Neural cell (in vitro differentiated cells): ENCODE results near the gene AFF3. TPM values are rescaled to one million over a fixed set of nuclear protein-coding genes. Genes with fewer than 3 reads are reported as not detected.

Experiments
- H2AFZ ChIP-seq: fragments of 200-600, 300-800 bp; sonication (generic), shearing (Covaris generic); 2 replicates; pipeline ENCODE4 v1.6.0; 2014; ENCODE audit warnings: low read depth, mild to moderate bottlenecking, antibody characterized with exemption, low read length, moderate library complexity
- H3F3A ChIP-seq: fragments of 200-600 bp; shearing (Covaris generic); 2 replicates; pipeline ENCODE4 v1.6.1; 2016; ENCODE audit warnings: mild to moderate bottlenecking, moderate library complexity, mixed read lengths, antibody characterized with exemption, low read length; ENCODE audit not compliant: insufficient read depth, poor library complexity, severe bottlenecking
- H3K27ac ChIP-seq: fragments of 200-600, 300-800 bp; sonication (generic), shearing (Covaris generic); 2 replicates; pipeline ENCODE4 v1.5.1; 2014; ENCODE audit warnings: mild to moderate bottlenecking, low read length, moderate library complexity
- H3K27me3 ChIP-seq: fragments of 300-800, 200-600 bp; sonication (generic), shearing (Covaris generic); 2 replicates; pipeline ENCODE4 v1.6.0; 2014; ENCODE audit warnings: mild to moderate bottlenecking, low read depth, low read length, moderate library complexity; ENCODE audit not compliant: insufficient read depth
- H3K36me3 ChIP-seq: fragments of 300-800, 200-600 bp; sonication (generic), shearing (Covaris generic); 2 replicates; pipeline ENCODE4 v1.5.1; 2014; ENCODE audit warnings: mild to moderate bottlenecking, antibody characterized with exemption, low read length, moderate library complexity; ENCODE audit not compliant: insufficient read depth
- H3K4me2 ChIP-seq: fragments of 300-800, 200-600 bp; sonication (generic), shearing (Covaris generic); 2 replicates; pipeline ENCODE4 v1.6.0; 2014; ENCODE audit warnings: mild to moderate bottlenecking, low read length
- H3K4me3 ChIP-seq: fragments of 300-800, 200-600 bp; sonication (generic), shearing (Covaris generic); 2 replicates; pipeline ENCODE4 v1.5.1; 2014; ENCODE audit warnings: mild to moderate bottlenecking, low read length, moderate library complexity
- H3K79me2 ChIP-seq: fragments of 200-600 bp; shearing (Covaris generic); replicated peaks from 2 replicates; pipeline ENCODE4 v1.6.0; 2014; ENCODE audit warnings: mild to moderate bottlenecking, low read length, moderate library complexity; ENCODE audit not compliant: insufficient read depth
- H3K9ac ChIP-seq: fragments of 300-800, 200-600 bp; sonication (generic), shearing (Covaris generic); 2 replicates; pipeline ENCODE4 v1.6.1; 2016; ENCODE audit warnings: mild to moderate bottlenecking, low read length, mixed read lengths
- H3K9me2 ChIP-seq: fragments of 200-600 bp; shearing (Covaris generic); 2 replicates; pipeline ENCODE4 v1.6.1; 2016; ENCODE audit warnings: mild to moderate bottlenecking, low read length, mixed read lengths; ENCODE audit not compliant: insufficient read depth
- H3K9me3 ChIP-seq: fragments of 200-600, 300-800 bp; sonication (generic), shearing (Covaris generic); 2 replicates; pipeline ENCODE4 v1.6.1; 2016; ENCODE audit warnings: mild to moderate bottlenecking, mixed run types, low read length, moderate library complexity, mixed read lengths
- H4K20me1 ChIP-seq: fragments of 200-600 bp; shearing (Covaris generic); 2 replicates; pipeline ENCODE4 v1.6.1; 2016; ENCODE audit warnings: mild to moderate bottlenecking, mixed run types; ENCODE audit not compliant: insufficient read depth
- CTCF ChIP-seq: fragments of 450-650 bp; IDR thresholded peaks from 2 replicates; pipeline ENCODE4 v1.5.1; 2014; ENCODE audit warnings: antibody characterized with exemption, mild to moderate bottlenecking, moderate library complexity; ENCODE audit not compliant: poor library complexity, severe bottlenecking
- EP300 ChIP-seq: fragments of 450-650 bp; conservative IDR thresholded peaks from 2 replicates; pipeline ENCODE4 v1.6.1; 2014; ENCODE audit warnings: antibody characterized with exemption, mild to moderate bottlenecking, moderate library complexity; ENCODE audit not compliant: poor library complexity, severe bottlenecking
- EZH2 ChIP-seq: fragments of 200-600, 300-800 bp; shearing (Covaris generic), sonication (generic); IDR thresholded peaks from 2 replicates; pipeline ENCODE4 v1.6.1; 2014; ENCODE audit warnings: antibody characterized with exemption, low read length, borderline replicate concordance, mild to moderate bottlenecking; ENCODE audit not compliant: insufficient read depth, poor library complexity, severe bottlenecking
- MXI1 ChIP-seq: fragments of 450-650 bp; conservative IDR thresholded peaks from 2 replicates; pipeline ENCODE4 v1.6.1; 2014; ENCODE audit warnings: antibody characterized with exemption, mild to moderate bottlenecking; ENCODE audit not compliant: poor library complexity, severe bottlenecking
- POLR2AphosphoS5 ChIP-seq: IDR thresholded peaks from 2 replicates; pipeline ENCODE4 v1.6.1; 2012
- RAD21 ChIP-seq: fragments of 450-650 bp; conservative IDR thresholded peaks from 2 replicates; pipeline ENCODE4 v1.6.1; 2014; ENCODE audit warnings: antibody characterized with exemption, mild to moderate bottlenecking, moderate library complexity
- REST ChIP-seq: IDR thresholded peaks from 2 replicates; pipeline ENCODE4 v1.6.1; 2012; ENCODE audit warnings: borderline replicate concordance
- SMC3 ChIP-seq: fragments of 450-650 bp; conservative IDR thresholded peaks from 2 replicates; pipeline ENCODE4 v1.6.1; 2014; ENCODE audit warnings: antibody characterized with exemption, mild to moderate bottlenecking, moderate library complexity; ENCODE audit not compliant: poor library complexity
- TAF1 ChIP-seq: IDR thresholded peaks from 2 replicates; pipeline ENCODE4 v1.6.1; 2012; ENCODE audit warnings: low read depth
- polyA plus RNA-seq: library from polyadenylated mRNA; depleted of rRNA; stranded (reverse); fragments of >200 nt; gene quantifications from 2 replicates; pipeline ENCODE4 v1.2.3, GENCODE V29; 2014

The AFF3 gene
- polyA plus RNA-seq, 1 donor from 2014 or later, result 5.1 TPM

GRCh38 chr2:99545066-99545465, 597.3 kb downstream of the AFF3 start:
- Histone ChIP-seq H3F3A (no peaks in the 10 kb centered on the region), H3K4me2 (no peak overlapping the region), H3K9ac (no peak overlapping the region), H3K27me3 (peaks cover 47% of the 10 kb centered on the region), H3K9me2 (no peaks in the 10 kb centered on the region), H3K9me3 (no peaks in the 10 kb centered on the region), H3K79me2 (no peaks in the 10 kb centered on the region), H2AFZ (no peak overlapping the region), H3K27ac (no peak overlapping the region), H3K4me3 (no peak overlapping the region), H3K36me3 (no peaks in the 10 kb centered on the region), H4K20me1 (no peaks in the 10 kb centered on the region)
- TF ChIP-seq POLR2AphosphoS5, result no peak
- no peak for TF ChIP-seq REST
- no peak for TF ChIP-seq SMC3
- no peak for TF ChIP-seq CTCF
- TF ChIP-seq EP300, result no peak
- no peak for TF ChIP-seq RAD21
- no peak for TF ChIP-seq EZH2
- TF ChIP-seq MXI1, result no peak
- no peak for TF ChIP-seq TAF1

GRCh38 chr2:99544608-99545007, 597.8 kb downstream of the AFF3 start:
- no peak overlapping the region for H3K9ac ChIP-seq
- no peaks in the 10 kb centered on the region for H3F3A ChIP-seq
- H3K4me2 ChIP-seq, result no peak overlapping the region
- H3K9me3 ChIP-seq, result no peaks in the 10 kb centered on the region
- H3K9me2 ChIP-seq, result no peaks in the 10 kb centered on the region
- peaks cover 47% of the 10 kb centered on the region for H3K27me3 ChIP-seq
- TF ChIP-seq MXI1, result no peak
- no peak for TF ChIP-seq TAF1
- no peak overlapping the region for H3K27ac ChIP-seq
- no peaks in the 10 kb centered on the region for H3K36me3 ChIP-seq
- no peak overlapping the region for H2AFZ ChIP-seq
- H4K20me1 ChIP-seq, result no peaks in the 10 kb centered on the region
- no peaks in the 10 kb centered on the region for H3K79me2 ChIP-seq
- H3K4me3 ChIP-seq, result no peak overlapping the region

- Histone ChIP-seq H3K27me3 (peaks cover 39% of the 10 kb centered on the region), H4K20me1 (no peaks in the 10 kb centered on the region), H3F3A (no peaks in the 10 kb centered on the region), H3K4me3 (no peak overlapping the region), H3K9me2 (no peaks in the 10 kb centered on the region), H3K36me3 (no peaks in the 10 kb centered on the region), H3K9me3 (no peaks in the 10 kb centered on the region), H3K79me2 (no peaks in the 10 kb centered on the region), H3K4me2 (no peak overlapping the region), H3K27ac (no peak overlapping the region), H2AFZ (no peak overlapping the region), H3K9ac (no peak overlapping the region)
- TF ChIP-seq CTCF (no peak), EZH2 (no peak), EP300 (no peak), TAF1 (no peak), SMC3 (no peak), REST (no peak), POLR2AphosphoS5 (no peak), MXI1 (no peak), RAD21 (no peak)
Observed at GRCh38 chr2:99543247-99543646, 599.1 kb downstream of the AFF3 start.
